ENCODE measurements around the gene GRK6.
A peak's percentile ranks its signal among the peaks of the same experiment; 100 is the strongest.

GRK6 gene

GRCh38 chr5:177440211-177440989 lies 13.9 kb downstream of the GRK6 start:
- DNase-seq (ENCODE audit: low read depth in 3 of 3): peak in 1 of 3 experiments; percentile 35

- DNase-seq (ENCODE audit: low read depth in 3 of 3): no peak
Measured at GRCh38 chr5:177440990-177441780, 14.7 kb downstream of the GRK6 start.

- DNase-seq (ENCODE audit: low read depth in 3 of 3): no peak
Measured at GRCh38 chr5:177442066-177442826, 15.8 kb downstream of the GRK6 start.

GRCh38 chr5:177443144-177443983 lies 16.9 kb downstream of the GRK6 start:
- no peak for DNase-seq (ENCODE audit: low read depth in 3 of 3)

- DNase-seq (ENCODE audit: low read depth in 3 of 3): no peak
Measured at GRCh38 chr5:177444106-177445051, 17.9 kb downstream of the GRK6 start.

- no peak for DNase-seq (ENCODE audit: low read depth in 3 of 3)
Measured at GRCh38 chr5:177445052-177445916, 18.8 kb downstream of the GRK6 start.

DNA sequence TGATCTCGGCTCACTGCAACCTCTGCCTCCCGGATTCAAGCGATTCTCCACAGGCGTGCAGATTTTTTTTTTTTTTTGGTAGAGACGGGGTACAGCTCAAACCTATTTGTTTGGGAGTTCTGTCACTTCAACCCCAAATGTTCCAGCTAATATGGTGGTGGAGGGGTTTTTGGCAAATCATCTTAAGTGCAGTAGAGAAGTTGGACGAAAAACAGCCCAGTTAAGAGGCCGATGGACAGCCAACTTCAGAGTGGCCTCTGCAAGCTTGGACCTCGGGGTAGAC lies 19.4 kb downstream of the GRK6 start:
- DNase-seq (ENCODE audit: low read depth in 3 of 3): no peak

DNA sequence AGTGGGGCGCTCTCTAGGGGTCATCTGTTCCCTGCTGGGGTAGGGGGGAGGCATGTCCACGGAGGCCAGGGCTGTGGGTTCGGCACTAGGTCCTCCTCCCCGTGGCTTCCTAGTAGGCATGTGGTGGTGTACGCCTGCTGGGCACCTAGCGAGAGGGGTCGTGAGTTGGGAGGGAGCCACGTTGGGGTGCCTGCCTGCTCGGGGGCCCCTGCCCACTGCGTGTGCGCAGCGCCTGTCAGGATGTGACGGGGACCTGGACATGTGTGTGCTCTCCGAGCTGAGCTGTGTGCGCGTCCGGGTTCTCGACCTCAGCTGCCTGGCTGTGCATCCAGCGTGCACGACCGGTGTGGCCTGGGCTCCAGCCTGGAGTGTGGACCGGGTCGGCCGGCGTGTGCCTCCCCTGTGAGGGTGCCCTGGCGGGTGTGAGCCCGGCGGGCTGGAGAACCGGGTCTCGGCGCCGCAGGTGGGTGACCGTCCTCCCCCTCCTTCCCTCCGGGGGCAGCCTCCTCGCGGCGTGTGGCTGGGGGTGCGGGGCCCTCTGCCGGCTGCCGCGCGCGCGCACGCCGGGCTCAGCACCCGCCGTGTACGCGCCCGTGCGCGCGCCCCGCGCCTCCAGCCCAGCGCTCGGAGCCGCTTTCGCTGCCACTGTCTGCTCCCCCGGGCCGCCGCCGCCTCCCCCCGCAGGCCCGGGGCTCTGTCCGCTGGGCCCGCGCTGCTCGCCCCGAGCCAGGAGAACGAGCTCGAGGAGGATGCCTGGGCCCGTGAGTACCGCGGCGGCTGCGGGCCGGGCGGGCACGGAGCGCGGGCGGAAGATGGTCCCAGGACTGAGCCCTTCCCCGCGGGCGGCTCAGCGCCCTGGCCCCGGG lies 20.0 kb downstream of the GRK6 start, which contains the start of gene PRR7:
PRR7 (plus strand) TSS at position 615 of the 866 bp plus-strand sequence. CDS start 8,254 bp downstream, outside the sequence.
- DNase-seq (ENCODE audit: low read depth in 3 of 3): peak; percentile 40 to 64 (median 60)

- peak in 1 of 3 experiments; percentile 46 for DNase-seq (ENCODE audit: low read depth in 3 of 3)
Measured at GRCh38 chr5:177447066-177447610, 20.7 kb downstream of the GRK6 start.

- DNase-seq (ENCODE audit: low read depth in 3 of 3): no peak
Measured at GRCh38 chr5:177447611-177448243, 21.3 kb downstream of the GRK6 start.

DNA sequence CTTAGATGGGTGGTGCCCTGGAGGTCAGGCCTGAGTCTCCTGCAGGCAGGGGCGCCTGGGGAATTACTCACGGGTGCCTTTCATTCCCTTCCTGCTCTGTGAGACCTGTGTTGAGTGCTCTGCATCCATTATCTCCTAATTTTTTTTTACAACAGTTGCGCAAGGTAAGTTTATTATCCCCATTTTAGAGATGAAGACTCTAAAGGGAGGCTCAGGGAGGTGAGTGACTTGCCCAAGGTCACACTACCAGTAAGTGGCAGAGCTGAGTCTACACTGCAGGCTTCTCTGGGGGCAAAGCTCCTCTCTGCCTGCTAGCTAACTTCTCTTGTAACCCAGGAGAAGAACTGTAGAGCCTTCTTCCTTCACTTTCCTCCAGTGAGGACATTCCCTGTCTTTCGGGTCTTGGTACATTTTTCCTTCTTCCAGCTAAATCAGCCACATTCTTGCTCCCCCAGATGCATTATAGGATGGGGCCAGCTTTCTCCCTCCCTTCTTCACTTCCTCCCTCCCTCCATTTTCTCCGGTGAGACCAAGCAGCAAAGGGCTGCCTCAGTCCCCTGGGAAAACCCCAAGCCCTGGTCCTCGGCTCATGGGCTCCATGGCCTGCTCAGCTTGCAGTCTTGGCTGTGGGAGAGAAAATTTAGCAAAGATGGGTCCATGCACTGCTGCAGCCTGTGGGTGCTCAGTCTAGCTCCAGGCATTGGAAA lies 21.9 kb downstream of the GRK6 start:
- DNase-seq (ENCODE audit: low read depth in 3 of 3): no peak

GRCh38 chr5:177449140-177450061 lies 22.9 kb downstream of the GRK6 start:
- DNase-seq (ENCODE audit: low read depth in 3 of 3): no peak

- no peak for DNase-seq (ENCODE audit: low read depth in 3 of 3)
Measured at GRCh38 chr5:177450667-177451424, 24.4 kb downstream of the GRK6 start.

DNA sequence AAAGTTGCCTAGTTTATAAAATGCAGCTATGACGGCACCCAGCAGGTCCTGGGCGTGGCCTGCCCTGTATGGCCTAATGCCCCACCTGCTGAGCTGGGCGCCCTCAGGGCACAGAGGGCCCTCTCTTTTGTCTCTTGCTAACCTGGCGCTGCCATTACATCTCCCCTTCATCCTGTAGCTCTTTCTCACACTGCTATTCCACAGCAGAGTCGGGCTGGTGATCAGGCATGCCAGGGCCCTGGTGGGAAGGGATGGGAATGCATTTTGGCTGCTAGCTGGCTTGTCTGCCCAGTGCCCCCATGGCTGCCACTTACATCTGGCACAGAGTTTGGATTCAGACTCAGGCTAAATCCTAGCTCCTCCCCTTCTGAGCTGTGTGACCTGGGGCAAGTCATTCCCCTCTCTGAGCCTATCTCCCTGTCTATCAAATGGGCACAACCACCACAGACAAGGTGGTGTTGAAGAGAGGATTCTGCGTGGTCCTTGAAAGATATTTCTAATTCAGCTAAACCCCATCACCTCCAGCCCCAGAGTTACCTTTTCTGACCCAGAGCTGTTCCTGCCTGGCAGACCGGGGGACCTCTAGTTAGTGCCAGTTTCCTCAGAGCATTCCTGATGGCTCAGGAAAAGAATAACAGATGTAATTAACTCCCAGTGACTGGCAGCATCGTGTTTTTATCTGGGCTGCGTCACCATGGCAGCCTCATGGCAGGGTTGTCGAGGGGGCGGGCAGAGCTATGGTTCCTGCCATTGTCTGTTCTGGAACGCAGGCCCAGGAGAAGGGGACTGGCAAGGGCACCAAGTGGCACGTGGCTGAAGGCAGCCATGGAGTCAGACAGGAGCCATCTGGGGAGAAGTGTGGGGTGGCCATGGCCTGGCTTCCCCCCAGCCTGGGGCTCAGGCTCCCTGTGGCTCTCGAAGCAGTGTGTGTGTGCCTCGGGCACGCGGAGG lies 26.5 kb downstream of the GRK6 start:
- DNase-seq (ENCODE audit: low read depth in 3 of 3): no peak

Data from stimulated activated CD4-positive, alpha-beta T cell treated with anti-CD3 and anti-CD28 coated beads, TNF-alpha, amount 100 ng/mL, for 4 hours (primary cell).